RWPE1 (cell line): ENCODE measurements around the gene DCST2.
A peak's percentile ranks its signal among the peaks of the same experiment; 100 is the strongest.
"Not testable (repeated sequence)": the region's sequence is repeated elsewhere in the genome, so short reads cannot be mapped to it uniquely, and the experiment has no call there.

ENCODE experiments used
- CTCF ChIA-PET: fragments of 350-600 bp; sonication (Branson Sonifier 250); formaldehyde crosslinking; extraction: SDS; loops from one replicate; lab custom pipeline; 2021; lab: Yijun Ruan, JAX
- POLR2A ChIA-PET: fragments of 400-600 bp; formaldehyde crosslinking; extraction: SDS; loops from one replicate; lab custom pipeline; 2020; ENCODE audit warnings: antibody characterized with exemption; ENCODE audit not compliant: low non-redundant PET; lab: Yijun Ruan, JAX
- DNase-seq: peaks from one replicate; pipeline ENCODE4 v3.0.0; 2012; ENCODE audit warnings: low spot score
- H3K27ac ChIP-seq: fragments of 450-650 bp; 2 replicates; pipeline ENCODE4 v1.5.1; 2017
- TF ChIP-seq, protein P1 (sequence below): fragments of 450-650 bp; conservative IDR thresholded peaks from 2 replicates; pipeline ENCODE4 v1.5.1; 2017; ENCODE audit warnings: low read depth, mild to moderate bottlenecking

DCST2 gene

DNA sequence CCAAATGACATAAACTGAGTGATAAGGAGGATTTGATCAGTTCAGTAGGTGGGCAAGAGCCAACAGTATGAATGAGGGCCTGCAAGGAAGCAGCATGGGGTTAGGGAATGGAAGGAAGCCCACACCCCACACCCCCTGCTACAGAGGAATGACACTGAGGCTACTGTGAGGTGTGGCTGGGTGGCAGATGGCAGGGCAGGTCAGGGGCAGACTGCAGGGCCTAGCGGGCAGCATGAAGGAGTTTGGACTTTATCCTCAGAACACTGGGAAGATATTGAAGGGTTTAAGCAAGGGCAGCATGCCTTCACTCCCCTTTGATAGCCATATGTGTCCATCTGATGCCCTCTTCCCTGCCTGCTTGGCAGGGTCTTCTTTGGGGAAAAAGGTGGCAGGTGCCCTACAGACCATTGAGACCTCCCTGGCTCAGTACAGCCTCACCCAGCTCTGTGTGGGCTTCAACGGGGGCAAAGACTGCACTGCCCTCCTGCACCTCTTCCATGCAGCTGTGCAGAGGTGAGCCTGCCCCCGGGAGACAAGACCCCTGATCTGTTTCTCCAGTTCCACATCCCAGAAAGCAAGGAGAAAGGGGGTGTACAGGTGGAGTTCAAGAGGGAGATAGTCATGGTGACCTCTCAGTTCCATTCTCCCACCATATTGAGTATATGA, 44.3 kb downstream of the DCST2 start:
- ChIA-PET POLR2A (no interaction called here), CTCF (interaction anchor here (1.1 to 1.7 kb wide), 2 partner anchors 28 to 33 kb away, joined by 5 to 6 read pairs; partner anchors contain the start of gene PBXIP1)
- TF ChIP-seq, protein P1, sequence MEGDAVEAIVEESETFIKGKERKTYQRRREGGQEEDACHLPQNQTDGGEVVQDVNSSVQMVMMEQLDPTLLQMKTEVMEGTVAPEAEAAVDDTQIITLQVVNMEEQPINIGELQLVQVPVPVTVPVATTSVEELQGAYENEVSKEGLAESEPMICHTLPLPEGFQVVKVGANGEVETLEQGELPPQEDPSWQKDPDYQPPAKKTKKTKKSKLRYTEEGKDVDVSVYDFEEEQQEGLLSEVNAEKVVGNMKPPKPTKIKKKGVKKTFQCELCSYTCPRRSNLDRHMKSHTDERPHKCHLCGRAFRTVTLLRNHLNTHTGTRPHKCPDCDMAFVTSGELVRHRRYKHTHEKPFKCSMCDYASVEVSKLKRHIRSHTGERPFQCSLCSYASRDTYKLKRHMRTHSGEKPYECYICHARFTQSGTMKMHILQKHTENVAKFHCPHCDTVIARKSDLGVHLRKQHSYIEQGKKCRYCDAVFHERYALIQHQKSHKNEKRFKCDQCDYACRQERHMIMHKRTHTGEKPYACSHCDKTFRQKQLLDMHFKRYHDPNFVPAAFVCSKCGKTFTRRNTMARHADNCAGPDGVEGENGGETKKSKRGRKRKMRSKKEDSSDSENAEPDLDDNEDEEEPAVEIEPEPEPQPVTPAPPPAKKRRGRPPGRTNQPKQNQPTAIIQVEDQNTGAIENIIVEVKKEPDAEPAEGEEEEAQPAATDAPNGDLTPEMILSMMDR, result no peak
- no peak for DNase-seq
- H3K27ac ChIP-seq, result peak overlapping the region; percentile 54

DNA sequence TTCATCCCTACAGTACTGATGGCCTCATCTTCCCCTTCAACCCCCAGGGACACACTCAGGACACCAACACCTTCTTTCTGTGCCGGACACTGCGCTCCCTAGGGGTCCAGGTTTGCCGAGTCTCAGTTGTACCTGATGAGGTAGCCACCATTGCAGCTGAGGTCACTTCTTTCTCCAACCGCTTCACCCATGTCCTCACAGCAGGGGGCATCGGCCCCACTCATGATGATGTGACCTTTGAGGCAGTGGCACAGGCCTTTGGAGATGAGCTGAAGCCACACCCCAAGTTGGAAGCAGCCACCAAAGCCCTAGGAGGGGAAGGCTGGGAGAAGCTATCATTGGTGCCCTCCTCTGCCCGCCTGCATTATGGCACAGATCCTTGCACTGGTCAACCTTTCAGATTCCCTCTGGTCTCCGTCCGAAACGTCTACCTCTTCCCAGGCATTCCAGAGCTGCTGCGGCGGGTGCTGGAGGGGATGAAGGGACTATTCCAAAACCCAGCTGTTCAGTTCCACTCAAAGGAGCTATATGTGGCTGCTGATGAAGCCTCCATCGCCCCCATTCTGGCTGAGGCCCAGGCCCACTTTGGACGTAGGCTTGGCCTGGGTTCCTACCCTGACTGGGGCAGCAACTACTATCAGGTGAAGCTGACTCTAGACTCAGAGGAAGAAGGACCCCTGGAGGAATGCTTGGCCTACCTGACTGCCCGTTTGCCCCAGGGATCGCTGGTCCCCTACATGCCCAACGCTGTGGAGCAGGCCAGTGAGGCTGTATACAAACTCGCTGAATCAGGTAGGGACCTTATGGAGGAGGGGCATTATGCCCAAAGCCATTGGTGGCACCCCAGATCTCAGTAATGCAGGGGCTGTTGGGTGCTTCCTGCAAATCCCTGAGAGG, 45.3 kb downstream of the DCST2 start:
- ChIA-PET POLR2A (interaction anchor here (0.9 kb wide), 1 partner anchor 17 kb away, joined by 3 read pairs; no protein-coding TSS in a partner anchor), CTCF (interaction anchor here (0.6 to 1.9 kb wide), 4 partner anchors 29 to 97 kb away, joined by 3 to 7 read pairs (median 5); no protein-coding TSS in a partner anchor)
- DNase-seq, result no peak
- TF ChIP-seq, protein P1, result no peak
- peak overlapping the region; percentile 60 for H3K27ac ChIP-seq

DNA sequence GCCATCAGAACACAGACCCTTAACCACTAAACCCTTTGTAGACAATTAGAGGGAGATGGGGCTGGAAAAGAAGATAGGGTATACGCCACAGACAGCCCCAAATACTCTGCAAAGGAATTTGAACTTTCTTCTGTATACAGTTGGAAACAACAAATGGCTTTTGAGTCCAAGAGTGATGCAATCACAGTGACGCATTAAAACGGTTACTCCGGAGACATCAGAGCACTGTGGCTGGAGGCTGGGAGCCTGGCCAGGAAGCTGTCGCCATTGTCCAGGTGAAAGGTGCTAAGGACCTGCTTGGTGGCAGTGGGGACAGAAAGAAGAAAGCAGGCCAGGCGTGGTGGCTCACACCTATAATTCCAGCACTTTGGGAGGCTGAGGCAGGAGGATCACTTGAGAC, 46.3 kb downstream of the DCST2 start:
- POLR2A ChIA-PET, result no interaction called here
- TF ChIP-seq, protein P1, result no peak
- CTCF ChIA-PET, result interaction anchor here (0.7 to 1.9 kb wide), 5 partner anchors 17 to 63 kb away, joined by 3 to 7 read pairs (median 6); partner anchors contain the start of gene SHC1

DNA sequence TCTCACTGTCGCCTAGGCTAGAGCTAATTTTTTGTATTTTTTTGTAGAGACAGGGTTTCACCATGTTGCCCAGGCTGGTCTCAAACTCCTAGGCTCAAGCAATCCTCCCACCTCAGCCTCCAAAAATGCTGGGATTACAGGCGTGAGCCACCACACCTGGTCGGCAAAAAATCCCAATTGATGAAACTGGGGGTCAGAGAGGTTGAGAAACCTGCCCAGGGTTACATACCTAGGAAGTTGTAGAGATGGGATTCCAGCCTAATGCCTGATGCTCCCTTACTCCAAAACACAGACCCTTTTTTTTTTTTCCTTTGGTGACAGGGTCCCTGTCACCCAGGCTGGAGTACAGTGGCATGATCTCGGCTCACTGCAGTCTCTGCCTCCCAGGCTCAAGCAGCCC, 46.8 kb downstream of the DCST2 start:
- CTCF ChIA-PET, result interaction anchor here (0.7 to 1.9 kb wide), 3 partner anchors 16 to 57 kb away, joined by 3 to 7 read pairs (median 6); partner anchors contain the start of gene SHC1
- POLR2A ChIA-PET, DNase-seq: not testable (repeated sequence)
- H3K27ac ChIP-seq, result peak overlapping the region; percentile 60

More for the DNA sequence above, 46.3 kb downstream of the DCST2 start:
- H3K27ac ChIP-seq, result peak overlapping the region; percentile 60
- no peak for DNase-seq

DNA sequence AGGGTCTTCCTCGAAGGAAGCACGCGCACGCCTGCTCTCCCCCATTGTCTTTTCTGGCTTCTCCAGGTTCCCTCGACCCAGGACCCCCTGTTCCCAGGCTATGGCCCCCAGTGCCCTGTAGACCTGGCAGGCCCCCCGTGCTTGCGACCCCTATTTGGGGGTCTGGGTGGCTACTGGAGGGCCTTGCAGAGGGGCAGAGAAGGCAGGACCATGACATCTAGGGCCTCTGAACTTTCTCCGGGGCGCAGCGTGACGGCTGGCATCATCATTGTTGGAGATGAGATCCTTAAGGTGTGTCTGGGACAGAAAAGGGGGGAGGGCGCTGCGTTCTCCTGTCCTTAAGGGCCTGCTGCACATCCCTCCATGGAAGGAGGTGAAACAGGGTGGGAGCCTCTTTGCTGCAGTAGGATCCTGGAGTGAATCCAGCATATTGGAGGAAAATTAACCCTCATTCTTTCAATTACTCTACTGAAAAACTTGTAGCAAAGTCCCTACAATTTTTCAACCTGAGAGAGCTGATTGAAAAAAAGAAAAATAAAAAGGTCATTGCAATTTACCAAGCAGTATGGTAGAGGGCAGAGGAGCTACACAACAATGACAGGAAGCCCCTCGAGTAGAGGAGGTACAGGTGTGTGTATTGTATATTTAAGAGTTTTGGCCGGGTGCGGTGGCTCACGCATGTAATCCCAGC, 49.7 kb downstream of the DCST2 start:
- DNase-seq, result no peak
- TF ChIP-seq, protein P1, result peak; percentile 18; the same call in 1 of the 2 replicates
- ChIA-PET CTCF (interaction anchor here (0.6 to 1.1 kb wide), 8 partner anchors 11 to 424 kb away, joined by 3 to 7 read pairs (median 4); partner anchors contain the start of gene PYGO2), POLR2A (interaction anchor here (0.7 to 1.6 kb wide), 4 partner anchors 9 to 19 kb away, joined by 4 to 8 read pairs (median 4); partner anchors contain the start of genes LENEP and SHC1)
- peak overlapping the region; percentile 91 for H3K27ac ChIP-seq

DNA sequence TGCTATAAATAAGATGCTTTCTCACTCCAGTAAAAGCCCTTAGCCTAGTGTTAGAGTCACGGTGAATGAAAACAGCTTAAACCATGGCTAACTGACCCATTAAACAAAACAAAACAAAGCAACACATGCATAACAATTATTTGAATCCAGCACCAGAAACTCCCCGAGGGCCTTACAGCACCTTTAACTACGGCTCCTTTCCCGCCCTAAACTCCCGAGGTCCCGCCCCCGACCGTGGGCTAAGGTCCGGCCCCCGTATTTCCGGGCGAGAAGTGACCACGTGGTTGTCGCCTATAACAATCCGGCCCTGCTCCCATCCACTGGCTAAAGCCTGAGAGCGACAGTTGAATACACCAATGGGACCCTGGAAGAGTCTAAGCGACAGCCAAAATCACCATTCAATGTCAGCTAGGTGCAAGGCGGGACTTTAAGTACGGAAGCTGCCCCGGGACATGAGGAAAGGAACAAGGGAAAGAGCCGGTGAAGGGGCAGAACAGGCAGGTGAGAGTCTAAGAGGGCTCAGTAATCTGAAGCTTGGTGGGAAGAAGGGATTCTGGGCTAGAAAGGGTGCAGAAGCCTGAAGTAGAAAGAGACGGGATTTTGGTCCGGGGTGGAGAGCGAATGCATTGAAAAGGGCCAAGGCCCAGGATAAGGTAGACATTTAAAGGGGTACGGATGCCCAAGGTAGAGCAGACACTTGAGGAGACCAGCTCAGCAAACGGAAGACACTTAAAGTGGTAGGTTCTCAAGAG, 50.5 kb downstream of the DCST2 start, which contains the start of gene FLAD1:
FLAD1 (plus strand) TSS at position 448 of the 752 bp plus-strand sequence. CDS start 351 bp downstream, outside the sequence.
- H3K27ac ChIP-seq, result peak within 1 kb of the TSS; percentile 91
- peak; percentile 99 for DNase-seq
- TF ChIP-seq, protein P1, result no peak
- ChIA-PET POLR2A (interaction anchor here (0.7 to 1.6 kb wide), 3 partner anchors 9 to 18 kb away, joined by 4 to 5 read pairs (median 4); partner anchors contain the start of gene SHC1), CTCF (interaction anchor here (0.6 to 0.8 kb wide), 3 partner anchors 17 to 79 kb away, joined by 3 to 6 read pairs (median 4); no protein-coding TSS in a partner anchor)
